Ishikawa (cell line): Measurements from ENCODE around the gene MACROH2A2.

Source experiments
- CEBPB ChIP-seq: IDR thresholded peaks from 2 replicates; pipeline ENCODE4 v1.6.1; 2012
- CREB1 ChIP-seq: IDR thresholded peaks from 2 replicates; pipeline ENCODE4 v1.6.1; 2012; ENCODE audit warnings: low read depth
- EGR1 ChIP-seq: IDR thresholded peaks from 2 replicates; pipeline ENCODE4 v1.6.1; 2012
- EP300 ChIP-seq: IDR thresholded peaks from 2 replicates; pipeline ENCODE4 v1.6.1; 2012; ENCODE audit warnings: borderline replicate concordance
- FOXM1 ChIP-seq: IDR thresholded peaks from 2 replicates; pipeline ENCODE4 v1.6.1; 2012; ENCODE audit warnings: low read depth, borderline replicate concordance
- MAX ChIP-seq: IDR thresholded peaks from 2 replicates; pipeline ENCODE4 v1.6.1; 2012
- NFIC ChIP-seq: IDR thresholded peaks from 2 replicates; pipeline ENCODE4 v1.6.1; 2012
- RAD21 ChIP-seq: IDR thresholded peaks from 2 replicates; pipeline ENCODE4 v1.6.1; 2012; ENCODE audit warnings: low read depth
- REST ChIP-seq: IDR thresholded peaks from 2 replicates; pipeline ENCODE4 v1.6.1; 2012; ENCODE audit warnings: low read depth, mild to moderate bottlenecking
- TAF1 ChIP-seq: IDR thresholded peaks from 2 replicates; pipeline ENCODE4 v1.6.1; 2012; ENCODE audit warnings: low read depth, mild to moderate bottlenecking
- TCF12 ChIP-seq: IDR thresholded peaks from 2 replicates; pipeline ENCODE4 v1.6.1; 2012; ENCODE audit warnings: low read depth
- TEAD4 ChIP-seq: IDR thresholded peaks from 2 replicates; pipeline ENCODE4 v1.6.1; 2012
- USF1 ChIP-seq: IDR thresholded peaks from 2 replicates; pipeline ENCODE4 v1.6.1; 2012
- YY1 ChIP-seq: IDR thresholded peaks from 2 replicates; pipeline ENCODE4 v1.6.1; 2012; ENCODE audit warnings: low read depth
- ZBTB7A ChIP-seq: IDR thresholded peaks from 2 replicates; pipeline ENCODE4 v1.6.1; 2012; ENCODE audit warnings: low read depth

The MACROH2A2 gene

GRCh38 chr10:70123817-70124216, 71.2 kb downstream of the MACROH2A2 start:
- TF ChIP-seq TCF12, result no peak
- no peak for TF ChIP-seq REST

- no peak for TF ChIP-seq YY1
- TF ChIP-seq TCF12, result no peak
- no peak for TF ChIP-seq NFIC
- TF ChIP-seq CEBPB, result no peak
- no peak for TF ChIP-seq EP300
- no peak for TF ChIP-seq TAF1
- no peak for TF ChIP-seq ZBTB7A
- TF ChIP-seq CREB1, result no peak
- TF ChIP-seq REST, result no peak
- no peak for TF ChIP-seq RAD21
- no peak for TF ChIP-seq USF1
Measured at GRCh38 chr10:70124415-70124814, 71.8 kb downstream of the MACROH2A2 start.

- TF ChIP-seq TEAD4 (no peak), USF1 (no peak), TAF1 (no peak), TCF12 (no peak), MAX (no peak), ZBTB7A (no peak), NFIC (no peak), RAD21 (no peak), YY1 (no peak)
Measured at GRCh38 chr10:70124918-70125317, 72.3 kb downstream of the MACROH2A2 start.

- TF ChIP-seq ZBTB7A, result no peak
- TF ChIP-seq RAD21, result no peak
Measured at GRCh38 chr10:70125918-70126552, 73.4 kb downstream of the MACROH2A2 start.

- no peak for TF ChIP-seq USF1
- TF ChIP-seq TCF12, result no peak
- no peak for TF ChIP-seq CEBPB
- TF ChIP-seq MAX, result no peak
- no peak for TF ChIP-seq RAD21
- no peak for TF ChIP-seq CREB1
- no peak for TF ChIP-seq EP300
- no peak for TF ChIP-seq YY1
- TF ChIP-seq ZBTB7A, result no peak
- no peak for TF ChIP-seq TEAD4
- TF ChIP-seq REST, result no peak
- TF ChIP-seq NFIC, result no peak
- TF ChIP-seq EGR1, result no peak
- TF ChIP-seq FOXM1, result no peak
- TF ChIP-seq TAF1, result no peak
Measured at GRCh38 chr10:70126700-70127395, 74.2 kb downstream of the MACROH2A2 start.
